ENCODE measurements around the gene KCNMB4.

KCNMB4 gene

GRCh38 chr12:70354787-70355186, 11.3 kb upstream of the KCNMB4 start:
- H3K9me3 ChIP-seq (ENCODE audit: control insufficient read depth, insufficient read depth, low read length) = no peaks in the 10 kb centered on the region
- H3K27ac ChIP-seq (ENCODE audit: low read depth, low read length) = no peak overlapping the region
- H3F3A ChIP-seq (ENCODE audit: control insufficient read depth, insufficient read depth) = peaks cover 12% of the 10 kb centered on the region
- H3K79me2 ChIP-seq (ENCODE audit: control insufficient read depth, low read length) = no peaks in the 10 kb centered on the region
- no peak overlapping the region for H3K4me3 ChIP-seq (ENCODE audit: low read length)
- no peaks in the 10 kb centered on the region for H4K20me1 ChIP-seq (ENCODE audit: control insufficient read depth, insufficient read depth, low read depth, low read length)
- peaks cover 74% of the 10 kb centered on the region for H3K4me1 ChIP-seq (ENCODE audit: control insufficient read depth, low read length)
- peaks cover 16% of the 10 kb centered on the region for H3K36me3 ChIP-seq (ENCODE audit: control insufficient read depth, low read length)
- no peaks in the 10 kb centered on the region for H3K27me3 ChIP-seq (ENCODE audit: control insufficient read depth, low read length)
- TF ChIP-seq CTCF (IDR thresholded peaks at IDR 0.05; ENCODE audit: low read depth, low read length, poor library complexity, severe bottlenecking) (no peak), EZH2phosphoT487 (IDR thresholded peaks at IDR 0.05; ENCODE audit: borderline replicate concordance, low read length) (no peak)
- H3K4me2 ChIP-seq (ENCODE audit: low read length) = no peak overlapping the region
- H3K9me2 ChIP-seq (replicated peaks; ENCODE audit: control insufficient read depth, low read length) = no peaks in the 10 kb centered on the region

GRCh38 chr12:70355972-70356371, 10.1 kb upstream of the KCNMB4 start:
- Histone ChIP-seq H4K20me1 (ENCODE audit: control insufficient read depth, insufficient read depth, low read depth, low read length) (no peaks in the 10 kb centered on the region), H3K36me3 (ENCODE audit: control insufficient read depth, low read length) (peaks cover 16% of the 10 kb centered on the region), H3K4me3 (ENCODE audit: low read length) (no peak overlapping the region), H3K79me2 (ENCODE audit: control insufficient read depth, low read length) (no peaks in the 10 kb centered on the region), H3K27ac (ENCODE audit: low read depth, low read length) (no peak overlapping the region), H3K27me3 (ENCODE audit: control insufficient read depth, low read length) (no peaks in the 10 kb centered on the region), H3F3A (ENCODE audit: control insufficient read depth, insufficient read depth) (peaks cover 14% of the 10 kb centered on the region), H3K4me1 (ENCODE audit: control insufficient read depth, low read length) (peaks cover 74% of the 10 kb centered on the region), H3K9me3 (ENCODE audit: control insufficient read depth, insufficient read depth, low read length) (no peaks in the 10 kb centered on the region), H3K4me2 (ENCODE audit: low read length) (no peak overlapping the region), H3K9me2 (replicated peaks; ENCODE audit: control insufficient read depth, low read length) (no peaks in the 10 kb centered on the region)
- TF ChIP-seq CTCF (IDR thresholded peaks at IDR 0.05; ENCODE audit: low read depth, low read length, poor library complexity, severe bottlenecking) (no peak), EZH2phosphoT487 (IDR thresholded peaks at IDR 0.05; ENCODE audit: borderline replicate concordance, low read length) (no peak)

GRCh38 chr12:70359458-70360197, 6.5 kb upstream of the KCNMB4 start:
- TF ChIP-seq CTCF (IDR thresholded peaks at IDR 0.05; ENCODE audit: low read depth, low read length, poor library complexity, severe bottlenecking) (no peak), EZH2phosphoT487 (IDR thresholded peaks at IDR 0.05; ENCODE audit: borderline replicate concordance, low read length) (no peak)
- H3K79me2 ChIP-seq (ENCODE audit: control insufficient read depth, low read length) = no peaks in the 10 kb centered on the region
- peaks cover 59% of the 10 kb centered on the region for H3K4me1 ChIP-seq (ENCODE audit: control insufficient read depth, low read length)
- H3K36me3 ChIP-seq (ENCODE audit: control insufficient read depth, low read length) = peaks cover 4% of the 10 kb centered on the region
- no peaks in the 10 kb centered on the region for H3K27me3 ChIP-seq (ENCODE audit: control insufficient read depth, low read length)
- H3K4me3 ChIP-seq (ENCODE audit: low read length) = no peak overlapping the region
- no peaks in the 10 kb centered on the region for H3K9me3 ChIP-seq (ENCODE audit: control insufficient read depth, insufficient read depth, low read length)
- H3F3A ChIP-seq (ENCODE audit: control insufficient read depth, insufficient read depth) = peaks cover 37% of the 10 kb centered on the region
- H4K20me1 ChIP-seq (ENCODE audit: control insufficient read depth, insufficient read depth, low read depth, low read length) = no peaks in the 10 kb centered on the region
- H3K9me2 ChIP-seq (replicated peaks; ENCODE audit: control insufficient read depth, low read length) = no peaks in the 10 kb centered on the region
- H3K27ac ChIP-seq (ENCODE audit: low read depth, low read length) = no peak overlapping the region
- peak overlapping the region; percentile 8 for H3K4me2 ChIP-seq (ENCODE audit: low read length)
